Fibroblast of mammary gland (primary cell): Measurements from ENCODE around the gene GGT1.
"Not testable (repeated sequence)": the region's sequence is repeated elsewhere in the genome, so short reads cannot be mapped to it uniquely, and the experiment has no call there.

Experiments
- DNase-seq: peaks from one replicate; pipeline ENCODE4 v3.0.0-alpha.2; 2010; ENCODE audit warnings: low read depth
- H3K4me3 ChIP-seq: 2 replicates; pipeline ENCODE4 v1.5.1; 2011; ENCODE audit warnings: low read depth, mild to moderate bottlenecking, low read length, moderate library complexity; ENCODE audit not compliant: control insufficient read depth
- CTCF ChIP-seq: conservative IDR thresholded peaks from 2 replicates; pipeline ENCODE4 v1.5.1; 2011; ENCODE audit warnings: low read depth, low read length, inconsistent platforms; ENCODE audit not compliant: control insufficient read depth, insufficient read depth

The GGT1 gene

GRCh38 chr22:24629069-24629468 is 26.1 kb downstream of the GGT1 start:
- peak; percentile 28 for TF ChIP-seq CTCF
- DNase-seq, result peak; percentile 12
- not testable (repeated sequence) for H3K4me3 ChIP-seq

- H3K4me3 ChIP-seq, DNase-seq: not testable (repeated sequence)
These were observed 27.9 kb downstream of the GGT1 start for GRCh38 chr22:24630812-24631427.

GRCh38 chr22:24631430-24632122 is 28.6 kb downstream of the GGT1 start:
- H3K4me3 ChIP-seq, result not testable (repeated sequence)
- peak; percentile 0 for DNase-seq

- DNase-seq, result peak; percentile 26
- H3K4me3 ChIP-seq, result not testable (repeated sequence)
These were observed 29.6 kb downstream of the GGT1 start for GRCh38 chr22:24632642-24633041.

- H3K4me3 ChIP-seq, result not testable (repeated sequence)
- peak; percentile 3 for DNase-seq
These were observed 30.4 kb downstream of the GGT1 start for GRCh38 chr22:24633231-24634023.

- not testable (repeated sequence) for H3K4me3 ChIP-seq, DNase-seq
These were observed 31.9 kb downstream of the GGT1 start for GRCh38 chr22:24634776-24635389.

GRCh38 chr22:24636513-24636912 is 33.5 kb downstream of the GGT1 start:
- not testable (repeated sequence) for H3K4me3 ChIP-seq, DNase-seq

- DNase-seq, H3K4me3 ChIP-seq: not testable (repeated sequence)
These were observed 39.3 kb downstream of the GGT1 start for GRCh38 chr22:24642307-24642706.

- not testable (repeated sequence) for DNase-seq, H3K4me3 ChIP-seq
These were observed 41.4 kb downstream of the GGT1 start for GRCh38 chr22:24644409-24644808.

- not testable (repeated sequence) for H3K4me3 ChIP-seq, DNase-seq
These were observed 42.7 kb downstream of the GGT1 start for GRCh38 chr22:24645408-24646399.

- H3K4me3 ChIP-seq, DNase-seq: not testable (repeated sequence)
These were observed 43.8 kb downstream of the GGT1 start for GRCh38 chr22:24646756-24647155.

GRCh38 chr22:24649371-24649770 is 46.4 kb downstream of the GGT1 start:
- DNase-seq, H3K4me3 ChIP-seq: not testable (repeated sequence)

- H3K4me3 ChIP-seq, DNase-seq: not testable (repeated sequence)
These were observed 47.9 kb downstream of the GGT1 start for GRCh38 chr22:24650884-24651283.

GRCh38 chr22:24665395-24665794 is 62.4 kb downstream of the GGT1 start:
- not testable (repeated sequence) for H3K4me3 ChIP-seq

GRCh38 chr22:24667904-24668303 is 64.9 kb downstream of the GGT1 start:
- DNase-seq, H3K4me3 ChIP-seq: not testable (repeated sequence)

More at GRCh38 chr22:24665395-24665794, 62.4 kb downstream of the GGT1 start:
- not testable (repeated sequence) for DNase-seq

GRCh38 chr22:24672532-24672931 is 69.5 kb downstream of the GGT1 start:
- H3K4me3 ChIP-seq, DNase-seq: not testable (repeated sequence)
